Mesenchymal stem cell (in vitro differentiated cells and primary cell): ENCODE data around the gene PLPP2.

ENCODE experiments used
- DNase-seq: peaks from one replicate; pipeline ENCODE4 v3.0.0-alpha.2; 2013
- H2AFZ ChIP-seq: one replicate; pipeline ENCODE4 v1.6.1; 2013; ENCODE audit warnings: low read depth, mild to moderate bottlenecking, control low read depth, inconsistent platforms, low read length, moderate library complexity
- H2AK5ac ChIP-seq: 2 replicates; pipeline ENCODE4 v1.6.1; 2013; ENCODE audit warnings: low read length, moderate library complexity, mild to moderate bottlenecking, inconsistent platforms; ENCODE audit not compliant: severe bottlenecking
- H2BK120ac ChIP-seq: one replicate; pipeline ENCODE4 v1.6.1; 2013; ENCODE audit warnings: low read depth, mild to moderate bottlenecking, inconsistent platforms, low read length, moderate library complexity
- H2BK12ac ChIP-seq, 2 experiments: one replicate each; pipeline ENCODE4 v1.6.1; 2013; ENCODE audit warnings: inconsistent platforms in 2 of 2, low read length in 2 of 2, mild to moderate bottlenecking in 2 of 2, moderate library complexity in 2 of 2, control low read depth in 1 of 2
- H2BK15ac ChIP-seq: one replicate; pipeline ENCODE4 v1.6.1; 2013; ENCODE audit warnings: mild to moderate bottlenecking, low read depth, inconsistent platforms; ENCODE audit not compliant: poor library complexity, severe bottlenecking
- H2BK5ac ChIP-seq: 2 replicates; pipeline ENCODE4 v1.6.1; 2013; ENCODE audit warnings: low read depth, mild to moderate bottlenecking, low read length, control low read depth, inconsistent platforms; ENCODE audit not compliant: poor library complexity, severe bottlenecking
- H3K14ac ChIP-seq, 2 experiments: one replicate each; pipeline ENCODE4 v1.6.1; 2013; ENCODE audit warnings: inconsistent platforms in 2 of 2, low read length in 2 of 2, control low read depth in 1 of 2, mild to moderate bottlenecking in 1 of 2, moderate library complexity in 1 of 2
- H3K18ac ChIP-seq, 2 experiments: one replicate each; pipeline ENCODE4 v1.6.1; 2013; ENCODE audit warnings: inconsistent platforms in 2 of 2, low read length in 2 of 2, control low read depth in 1 of 2, low read depth in 1 of 2, mild to moderate bottlenecking in 1 of 2
- H3K23ac ChIP-seq, 2 experiments: one replicate each; pipeline ENCODE4 v1.6.1; 2013; ENCODE audit warnings: inconsistent platforms in 2 of 2, low read length in 2 of 2, mild to moderate bottlenecking in 2 of 2, moderate library complexity in 2 of 2, control low read depth in 1 of 2
- H3K27ac ChIP-seq: 2 replicates; pipeline ENCODE4 v1.5.1; 2013; ENCODE audit warnings: mild to moderate bottlenecking, moderate library complexity, low read length, control low read depth, inconsistent platforms; ENCODE audit not compliant: poor library complexity, severe bottlenecking
- H3K27me3 ChIP-seq, 2 experiments: 2 replicates each; pipeline versions ENCODE4 v1.6.1 to v1.7.0; 2013; ENCODE audit warnings: low read length in 2 of 2, mild to moderate bottlenecking in 2 of 2, moderate library complexity in 2 of 2, control low read depth in 1 of 2, inconsistent platforms in 1 of 2; ENCODE audit not compliant: control insufficient read depth in 1 of 2, insufficient read depth in 1 of 2
- H3K36me3 ChIP-seq, 2 experiments: 2 replicates each; pipeline versions ENCODE4 v1.6.1 to v1.7.0; 2013; ENCODE audit warnings: low read length in 2 of 2, control low read depth in 1 of 2, inconsistent platforms in 1 of 2, low read depth in 1 of 2, mild to moderate bottlenecking in 1 of 2; ENCODE audit not compliant: insufficient read depth in 2 of 2, control insufficient read depth in 1 of 2
- H3K4ac ChIP-seq, 2 experiments: one replicate each; pipeline ENCODE4 v1.6.1; 2013; ENCODE audit warnings: inconsistent platforms in 2 of 2, low read length in 2 of 2, mild to moderate bottlenecking in 2 of 2, moderate library complexity in 2 of 2, control low read depth in 1 of 2, low read depth in 1 of 2
- H3K4me1 ChIP-seq: 2 replicates; pipeline ENCODE4 v1.6.1; 2013; ENCODE audit warnings: low read depth, low read length, control low read depth; ENCODE audit not compliant: control insufficient read depth, insufficient read depth
- H3K4me2 ChIP-seq: 2 replicates; pipeline ENCODE4 v1.6.1; 2013; ENCODE audit warnings: low read length, mild to moderate bottlenecking, inconsistent platforms; ENCODE audit not compliant: poor library complexity, severe bottlenecking
- H3K4me3 ChIP-seq, 2 experiments: 2 replicates each; pipeline versions ENCODE4 v1.5.1 to v1.7.0; 2013; ENCODE audit warnings: low read length in 2 of 2, mild to moderate bottlenecking in 2 of 2, control low read depth in 1 of 2, low read depth in 1 of 2; ENCODE audit not compliant: insufficient read depth in 1 of 2
- H3K79me1 ChIP-seq: replicated peaks from 2 replicates; pipeline ENCODE4 v1.6.1; 2013; ENCODE audit warnings: mild to moderate bottlenecking, control low read depth, low read length, inconsistent platforms; ENCODE audit not compliant: poor library complexity, severe bottlenecking
- H3K9ac ChIP-seq: 2 replicates; pipeline ENCODE4 v1.7.0; 2013; ENCODE audit warnings: mild to moderate bottlenecking, low read length, moderate library complexity
- H3K9me3 ChIP-seq: 2 replicates; pipeline ENCODE4 v1.7.0; 2013; ENCODE audit warnings: mild to moderate bottlenecking, low read length; ENCODE audit not compliant: control insufficient read depth
- H4K8ac ChIP-seq: one replicate; pipeline ENCODE4 v1.6.1; 2013; ENCODE audit warnings: inconsistent platforms, mild to moderate bottlenecking, low read length, moderate library complexity
- H4K91ac ChIP-seq: one replicate; pipeline ENCODE4 v1.6.1; 2013; ENCODE audit warnings: mild to moderate bottlenecking, low read length, inconsistent platforms
- WGBS: methylation state at CpG from one replicate; pipeline ENCODE4 v1.1.7; 2013; ENCODE audit warnings: mixed read lengths; 5-methylcytosine and 5-hydroxymethylcytosine counted together

Gene PLPP2

GRCh38 chr19:296476-297225 is 5.4 kb upstream of the PLPP2 start:
- peaks cover 0 to 2% of the 10 kb centered on the region in 2 experiments for H3K36me3 ChIP-seq
- H2BK15ac ChIP-seq, result no peak overlapping the region
- H3K79me1 ChIP-seq, result no peaks in the 10 kb centered on the region
- no peak overlapping the region for H3K27ac ChIP-seq
- H2BK5ac ChIP-seq, result no peak overlapping the region
- H2BK120ac ChIP-seq, result no peak overlapping the region
- H3K9me3 ChIP-seq, result no peaks in the 10 kb centered on the region
- peak overlapping the region; percentile 6 for H4K8ac ChIP-seq
- H3K14ac ChIP-seq, result no peak overlapping the region
- no peak overlapping the region for H3K18ac ChIP-seq
- H3K4me2 ChIP-seq, result no peak overlapping the region
- H3K23ac ChIP-seq, result no peak overlapping the region
- no peak for DNase-seq
- WGBS, result 95% methylated on average over 22 of the region's 22 CpGs
- no peak overlapping the region for H4K91ac ChIP-seq
- H3K4me3 ChIP-seq, result no peak overlapping the region
- no peak overlapping the region for H2BK12ac ChIP-seq
- peaks cover 16% of the 10 kb centered on the region for H3K4me1 ChIP-seq
- no peak overlapping the region for H3K9ac ChIP-seq
- H2AFZ ChIP-seq, result no peak overlapping the region
- peaks cover 18 to 44% of the 10 kb centered on the region in 2 experiments for H3K27me3 ChIP-seq
- H2AK5ac ChIP-seq, result no peak overlapping the region
- H3K4ac ChIP-seq, result no peak overlapping the region

- 61% methylated on average over 12 of the region's 13 CpGs for WGBS
- H2AK5ac ChIP-seq, result no peak overlapping the region
- H3K9me3 ChIP-seq, result no peaks in the 10 kb centered on the region
- H3K4ac ChIP-seq, result no peak overlapping the region
- no peak overlapping the region for H4K91ac ChIP-seq
- H2AFZ ChIP-seq, result no peak overlapping the region
- H3K4me3 ChIP-seq, result no peak overlapping the region
- H3K36me3 ChIP-seq, result no peaks in the 10 kb centered on the region
- no peak overlapping the region for H2BK15ac ChIP-seq
- peak overlapping the region in 1 of 2 experiments; percentile 17 for H3K14ac ChIP-seq
- H2BK12ac ChIP-seq, result no peak overlapping the region
- peak overlapping the region; percentile 28 for H4K8ac ChIP-seq
- H3K9ac ChIP-seq, result no peak overlapping the region
- no peak overlapping the region for H3K27ac ChIP-seq
- DNase-seq, result no peak
- H3K23ac ChIP-seq, result no peak overlapping the region
- H3K4me2 ChIP-seq, result no peak overlapping the region
- no peaks in the 10 kb centered on the region for H3K79me1 ChIP-seq
- peaks cover 18 to 46% of the 10 kb centered on the region in 2 experiments for H3K27me3 ChIP-seq
- H2BK5ac ChIP-seq, result no peak overlapping the region
- no peak overlapping the region for H2BK120ac ChIP-seq
- peaks cover 20% of the 10 kb centered on the region for H3K4me1 ChIP-seq
- no peak overlapping the region for H3K18ac ChIP-seq
Observed at GRCh38 chr19:295687-296370, 4.6 kb upstream of the PLPP2 start.

GRCh38 chr19:294946-295686 is 3.9 kb upstream of the PLPP2 start:
- peak overlapping the region; percentile 15 for H3K4me2 ChIP-seq
- no peak for DNase-seq
- H2BK5ac ChIP-seq, result no peak overlapping the region
- no peak overlapping the region for H2AFZ ChIP-seq
- H3K79me1 ChIP-seq, result no peaks in the 10 kb centered on the region
- H3K27me3 ChIP-seq, result peaks cover 18 to 52% of the 10 kb centered on the region in 2 experiments
- no peak overlapping the region for H2AK5ac ChIP-seq
- H3K18ac ChIP-seq, result no peak overlapping the region
- H3K9me3 ChIP-seq, result no peaks in the 10 kb centered on the region
- WGBS, result 25% methylated on average over 38 of the region's 38 CpGs
- no peak overlapping the region for H2BK120ac ChIP-seq
- H3K14ac ChIP-seq, result peak overlapping the region in 1 of 2 experiments; percentile 17
- H3K4me3 ChIP-seq, result peak overlapping the region in 1 of 2 experiments; percentile 55
- H3K27ac ChIP-seq, result no peak overlapping the region
- H3K23ac ChIP-seq, result no peak overlapping the region
- H3K9ac ChIP-seq, result no peak overlapping the region
- H3K36me3 ChIP-seq, result no peaks in the 10 kb centered on the region
- no peak overlapping the region for H2BK15ac ChIP-seq
- peak overlapping the region; percentile 28 for H4K8ac ChIP-seq
- H4K91ac ChIP-seq, result no peak overlapping the region
- no peak overlapping the region for H3K4ac ChIP-seq
- H2BK12ac ChIP-seq, result no peak overlapping the region
- peaks cover 27% of the 10 kb centered on the region for H3K4me1 ChIP-seq
